Peyer's patch (tissue), 4 donors: ENCODE results near the gene ITM2C.
A peak's percentile ranks its signal among the peaks of the same experiment; 100 is the strongest.

Source experiments
- CTCF ChIP-seq, 6 experiments: fragments of 450-650 bp in 4 of 6; fragments of 200-600 bp in 2 of 6; sonication (generic) in 1 of 6; IDR thresholded peaks; one replicate each; pipeline ENCODE4 v1.5.1; 2017 to 2019; ENCODE audit warnings: antibody characterized with exemption in 6 of 6, mild to moderate bottlenecking in 3 of 6, moderate library complexity in 1 of 6
- POLR2A ChIP-seq, 2 donors: fragments of 450-650 bp; IDR thresholded peaks; one replicate each; pipeline ENCODE4 v1.5.1; 2017; ENCODE audit warnings: antibody characterized with exemption in 2 of 2, mild to moderate bottlenecking in 2 of 2, moderate library complexity in 2 of 2

- TF ChIP-seq CTCF (IDR thresholded peaks at IDR 0.05): peak; percentile 22 to 50 (median 31)
- peak in 1 of 2 donors; percentile 35 for TF ChIP-seq POLR2A (IDR thresholded peaks at IDR 0.05)
Observed at GRCh38 chr2:230924470-230925341, 60.0 kb downstream of the ITM2C start, which contains the start of gene GPR55.
